SW480 (cell line): ENCODE data around the gene ZDHHC5.

Experiments
- DNase-seq: peaks from one replicate; pipeline ENCODE4 v3.0.0-alpha.2; 2016; ENCODE audit warnings: low spot score

The ZDHHC5 gene, protein sequence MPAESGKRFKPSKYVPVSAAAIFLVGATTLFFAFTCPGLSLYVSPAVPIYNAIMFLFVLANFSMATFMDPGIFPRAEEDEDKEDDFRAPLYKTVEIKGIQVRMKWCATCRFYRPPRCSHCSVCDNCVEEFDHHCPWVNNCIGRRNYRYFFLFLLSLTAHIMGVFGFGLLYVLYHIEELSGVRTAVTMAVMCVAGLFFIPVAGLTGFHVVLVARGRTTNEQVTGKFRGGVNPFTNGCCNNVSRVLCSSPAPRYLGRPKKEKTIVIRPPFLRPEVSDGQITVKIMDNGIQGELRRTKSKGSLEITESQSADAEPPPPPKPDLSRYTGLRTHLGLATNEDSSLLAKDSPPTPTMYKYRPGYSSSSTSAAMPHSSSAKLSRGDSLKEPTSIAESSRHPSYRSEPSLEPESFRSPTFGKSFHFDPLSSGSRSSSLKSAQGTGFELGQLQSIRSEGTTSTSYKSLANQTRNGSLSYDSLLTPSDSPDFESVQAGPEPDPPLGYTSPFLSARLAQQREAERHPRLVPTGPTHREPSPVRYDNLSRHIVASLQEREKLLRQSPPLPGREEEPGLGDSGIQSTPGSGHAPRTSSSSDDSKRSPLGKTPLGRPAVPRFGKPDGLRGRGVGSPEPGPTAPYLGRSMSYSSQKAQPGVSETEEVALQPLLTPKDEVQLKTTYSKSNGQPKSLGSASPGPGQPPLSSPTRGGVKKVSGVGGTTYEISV

DNA sequence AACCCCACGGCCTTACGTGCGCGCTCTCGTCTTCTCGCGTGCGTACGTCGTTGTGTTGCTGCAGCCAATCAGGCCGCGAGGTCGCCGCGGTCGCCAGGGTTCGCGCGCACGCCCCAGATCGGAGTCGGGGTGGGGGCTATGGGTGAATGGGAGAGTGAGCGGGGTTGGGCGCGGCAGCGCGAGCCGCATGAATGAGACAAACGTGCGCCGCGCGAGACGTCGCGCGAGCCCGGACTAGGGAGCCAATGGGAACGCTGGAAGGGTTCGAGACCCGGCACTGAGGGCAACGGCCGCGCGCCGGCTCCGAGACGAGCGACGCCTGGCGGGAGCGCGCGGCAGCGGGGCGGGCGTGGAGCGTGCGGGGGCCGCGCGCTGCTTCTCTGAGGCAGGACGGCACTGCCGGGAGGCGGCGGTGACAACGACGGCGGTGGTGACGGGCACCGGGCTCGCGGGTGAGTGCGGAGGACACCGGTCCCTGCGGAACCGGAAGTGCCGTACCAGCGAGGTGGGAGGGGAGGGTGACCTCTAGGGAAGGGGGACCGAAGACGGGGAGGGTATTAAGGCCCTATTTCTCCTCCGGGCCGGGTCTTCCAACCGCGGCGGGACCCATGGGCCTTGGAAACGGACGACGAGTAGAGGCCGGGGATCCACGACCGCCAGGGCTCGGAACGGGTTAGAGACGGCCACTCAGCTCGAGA, at the start of gene ZDHHC5:
TSS of gene ZDHHC5 (plus strand) at position 379 of the 698 bp plus-strand sequence. CDS start 4,977 bp downstream, outside the sequence.
- DNase-seq, result peak; percentile 99

DNA sequence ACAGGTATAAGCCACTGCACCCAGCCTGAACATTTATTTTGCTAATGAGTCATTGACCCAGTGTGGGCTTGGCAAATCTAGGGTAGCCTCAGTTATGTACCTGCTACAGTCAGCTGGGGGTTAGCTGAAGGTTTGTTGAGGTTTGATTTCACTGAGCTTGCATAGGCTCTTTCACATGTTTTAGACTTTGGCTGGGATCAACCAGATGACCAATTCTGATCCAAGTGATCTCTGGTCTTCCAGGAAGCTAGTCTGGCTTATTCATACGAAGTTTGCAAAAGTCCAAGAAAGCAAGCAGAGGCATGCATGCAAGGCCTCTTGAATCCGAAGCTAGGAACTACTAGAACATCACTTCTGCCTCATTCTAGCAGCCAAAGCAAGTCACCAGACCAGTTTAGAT, 49.5 kb upstream of the ZDHHC5 start:
- DNase-seq, result no peak

DNA sequence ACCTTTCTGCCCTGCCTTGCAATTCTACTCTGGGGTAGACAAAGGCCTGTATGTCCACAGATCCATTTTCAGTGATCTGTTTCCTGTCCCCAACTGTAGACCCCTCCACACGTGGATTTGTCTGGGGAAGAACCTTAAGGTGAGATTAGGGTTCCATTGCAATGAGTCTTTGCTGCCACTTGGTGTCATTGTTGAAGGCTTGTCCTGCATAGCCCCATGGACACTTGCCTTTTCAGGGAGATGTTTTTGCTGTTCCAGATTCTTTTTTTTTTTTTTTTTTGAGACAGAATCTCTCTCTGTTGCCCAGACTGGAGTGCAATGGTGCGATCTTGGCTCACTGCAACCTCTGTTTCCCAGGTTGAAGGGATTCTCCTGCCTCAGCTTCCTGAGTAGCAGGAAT, 48.6 kb upstream of the ZDHHC5 start:
- DNase-seq, result no peak

DNA sequence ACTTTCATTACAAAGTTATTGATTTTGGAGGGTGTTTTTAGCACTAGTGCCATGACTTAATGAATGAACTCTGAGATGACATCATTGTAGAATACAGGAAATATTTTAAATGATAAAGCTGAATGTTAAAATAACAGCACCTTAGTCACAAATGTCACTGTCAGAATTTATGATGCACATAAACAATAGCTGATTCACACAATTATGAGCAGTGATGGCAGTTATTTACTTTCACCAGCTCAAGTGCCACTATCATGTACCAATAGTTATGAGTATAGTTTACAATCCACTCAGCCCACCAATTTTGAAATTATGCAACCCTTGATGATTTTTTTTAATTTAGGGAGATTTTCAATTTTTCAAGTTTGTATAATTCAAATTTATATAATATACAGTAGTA, 47.4 kb upstream of the ZDHHC5 start:
- no peak for DNase-seq

DNA sequence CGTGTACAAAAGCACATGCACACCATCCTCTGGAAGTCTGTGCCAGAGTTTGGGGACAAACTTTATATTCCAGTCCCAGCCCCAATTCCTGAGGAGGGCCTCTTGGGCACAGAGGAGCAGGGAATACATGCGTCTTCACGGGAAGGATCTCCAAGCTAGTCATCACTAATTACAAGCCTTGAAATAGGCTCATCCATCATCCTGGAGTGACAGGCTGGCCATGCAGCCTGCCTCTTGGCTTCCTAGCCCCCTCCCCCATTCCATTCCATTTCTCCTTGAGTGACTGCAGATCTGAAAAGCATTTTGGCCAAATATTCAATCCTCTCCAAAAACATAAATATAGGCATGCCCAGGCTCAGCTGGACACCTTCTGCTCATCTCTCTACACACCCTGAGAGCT, 45.7 kb upstream of the ZDHHC5 start:
- DNase-seq, result no peak

DNA sequence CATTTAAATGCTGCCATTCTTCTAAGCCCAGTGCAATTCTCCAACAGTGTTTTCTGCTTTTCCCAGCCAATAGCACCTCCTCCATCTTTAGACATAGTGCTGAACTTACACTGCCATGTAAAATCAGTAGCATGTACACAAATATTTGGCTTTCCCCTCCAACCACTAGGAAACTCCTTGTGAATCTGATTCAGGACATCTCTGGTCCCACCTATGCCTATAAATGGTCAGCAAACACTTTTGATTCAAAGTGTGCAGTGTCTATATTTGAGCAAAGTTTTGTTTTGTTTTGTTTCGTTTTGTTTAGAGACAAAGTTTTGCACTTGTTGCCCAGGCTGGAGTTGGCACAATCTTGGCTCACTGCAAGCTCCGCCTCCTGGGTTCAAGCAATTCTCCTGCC, 43.0 kb upstream of the ZDHHC5 start:
- no peak for DNase-seq

DNA sequence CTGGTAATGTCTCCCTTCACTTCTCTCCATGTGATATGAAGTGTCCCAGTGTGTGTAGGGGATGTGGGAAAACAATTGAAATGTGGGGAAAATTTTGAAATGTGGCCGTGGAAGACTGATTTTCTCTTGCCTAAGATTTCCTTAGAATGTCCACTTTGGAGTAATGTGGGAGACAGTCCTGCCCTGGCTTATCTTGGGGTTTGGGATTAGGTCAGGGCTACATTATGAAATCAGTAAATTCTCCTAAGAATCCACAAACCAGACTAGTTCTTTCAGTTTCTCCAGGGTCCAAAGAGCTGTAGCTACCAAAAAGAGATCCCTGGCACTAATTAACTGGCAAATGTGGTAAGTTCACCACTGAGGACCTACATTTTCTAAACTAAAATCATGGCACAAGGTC, 41.0 kb upstream of the ZDHHC5 start:
- DNase-seq, result no peak

DNA sequence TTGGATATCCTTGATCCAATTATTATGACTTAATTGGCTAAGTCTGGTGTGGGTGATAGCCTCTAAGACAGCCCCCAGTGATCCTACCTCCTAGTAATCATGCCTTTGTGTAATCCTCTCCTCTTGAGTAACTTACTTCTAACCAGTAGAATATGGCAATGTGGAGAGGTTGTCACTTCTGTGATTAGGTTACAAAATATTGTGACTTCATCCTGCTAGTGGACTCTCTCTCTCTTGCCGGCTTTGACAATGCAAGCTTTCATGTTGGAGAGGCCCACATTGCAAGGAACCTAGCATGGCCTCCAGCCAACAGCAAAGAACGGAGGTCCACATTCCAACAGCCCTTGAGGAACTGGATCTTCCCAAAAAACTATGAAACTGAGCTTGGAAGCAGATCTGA, 37.7 kb upstream of the ZDHHC5 start:
- DNase-seq, result no peak

DNA sequence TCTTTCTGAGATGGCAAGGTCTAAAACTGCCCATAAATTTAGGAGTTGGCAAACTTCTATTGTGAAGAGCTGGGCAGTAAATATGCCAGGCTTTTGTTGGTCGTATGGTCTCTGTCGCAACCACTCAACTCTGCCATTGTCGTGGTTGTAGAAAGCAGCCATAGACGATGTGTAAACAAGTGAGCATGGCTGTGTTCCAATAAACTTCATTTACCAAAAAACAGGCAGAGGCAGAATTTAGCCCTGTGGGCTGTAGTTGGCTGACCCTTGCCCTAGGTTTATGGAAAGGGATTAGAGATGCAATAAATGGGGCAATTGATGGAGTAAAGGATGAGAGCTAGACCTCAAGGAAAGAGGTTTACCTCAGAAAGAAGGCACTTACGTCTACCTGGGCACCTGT, 35.8 kb upstream of the ZDHHC5 start:
- no peak for DNase-seq

DNA sequence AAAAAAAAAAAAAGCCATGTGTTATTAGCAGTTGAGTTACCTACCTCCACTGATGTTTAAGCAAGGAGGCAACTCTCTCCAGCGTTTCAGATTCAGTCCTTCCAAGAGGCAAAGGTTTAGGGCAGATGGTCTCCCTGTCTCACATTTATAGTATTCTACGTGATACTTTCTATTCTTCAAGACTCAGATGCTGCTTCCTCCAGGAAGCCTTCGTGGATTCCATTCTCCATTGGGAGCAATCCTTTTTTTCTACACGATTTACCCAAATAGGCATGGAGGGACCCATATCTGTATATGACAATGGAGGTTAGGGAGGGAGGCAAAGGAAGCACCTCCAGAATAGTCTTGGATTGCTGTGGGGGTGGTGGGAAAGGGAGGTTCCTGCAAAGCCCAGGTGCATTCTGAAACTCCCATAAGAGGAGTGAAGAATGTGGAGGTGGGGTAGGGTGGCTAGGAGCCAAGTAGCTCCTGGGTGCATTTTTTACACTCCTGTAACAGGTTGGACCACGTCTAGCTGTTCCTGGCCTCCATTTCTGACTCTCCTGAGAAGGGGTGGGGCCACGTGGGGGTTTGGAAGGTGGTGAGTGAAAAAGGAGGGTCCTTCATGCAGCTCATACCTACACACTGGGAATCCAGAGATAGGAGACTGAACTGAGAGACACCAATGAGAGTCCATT, 34.4 kb upstream of the ZDHHC5 start:
- DNase-seq, result no peak

DNA sequence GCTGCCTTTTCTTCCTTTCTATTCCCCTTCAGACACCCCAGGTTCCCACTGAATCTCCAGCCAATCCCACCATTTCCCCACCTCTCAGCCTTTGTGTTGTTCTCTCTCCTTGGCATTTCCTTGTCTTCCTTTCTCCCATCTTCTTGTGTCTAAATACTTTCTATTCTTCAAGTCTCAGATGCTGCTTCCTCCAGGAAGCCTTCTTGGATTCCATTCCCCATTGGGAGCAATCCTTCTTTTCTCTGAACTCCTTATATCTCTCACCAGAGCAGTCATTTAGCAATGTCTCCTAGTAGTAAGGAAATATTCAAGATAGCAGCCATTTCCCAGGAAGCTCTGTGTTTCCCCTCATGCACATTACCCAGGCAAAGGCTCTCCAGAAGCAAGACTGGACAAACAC, 33.6 kb upstream of the ZDHHC5 start:
- no peak for DNase-seq

DNA sequence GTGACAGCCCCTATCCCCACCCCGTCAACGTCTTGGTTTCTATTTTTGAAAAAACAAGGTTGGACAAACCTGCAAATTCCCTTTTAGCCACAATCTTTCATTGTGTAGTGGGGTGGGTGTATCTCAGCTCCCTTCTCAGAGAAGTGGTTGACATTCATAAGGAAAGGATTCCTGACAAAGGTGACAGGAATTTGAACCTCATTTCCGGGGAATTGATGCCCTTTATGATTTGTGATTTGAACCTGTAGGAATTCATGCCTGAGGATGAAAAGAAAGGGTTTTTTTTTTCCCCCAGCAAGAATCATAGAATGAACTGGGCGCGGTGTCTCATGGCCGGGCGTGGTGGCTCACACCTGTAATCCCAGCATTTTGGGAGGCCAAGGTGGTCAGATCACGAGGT, 32.7 kb upstream of the ZDHHC5 start:
- peak; percentile 17 for DNase-seq

DNA sequence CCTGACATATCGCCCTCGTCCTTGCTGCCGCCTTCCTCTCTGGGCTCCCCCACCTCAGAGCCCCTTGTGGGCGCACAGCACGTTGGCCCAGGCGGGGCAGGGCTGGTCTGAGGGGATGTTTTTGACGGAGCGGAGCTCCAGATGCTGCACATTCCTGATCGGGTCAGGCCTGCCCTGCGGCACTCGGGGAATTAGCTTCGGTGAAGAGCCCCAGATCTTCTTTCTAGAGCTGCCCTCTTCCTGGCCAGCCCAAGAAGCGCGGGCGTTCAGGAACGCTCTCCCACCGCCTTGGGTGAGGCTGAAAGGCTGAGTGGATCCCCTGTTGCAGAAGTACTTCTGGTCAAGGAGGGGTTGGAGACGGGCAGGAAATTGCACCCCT, 30.3 kb upstream of the ZDHHC5 start:
- DNase-seq, result no peak

DNA sequence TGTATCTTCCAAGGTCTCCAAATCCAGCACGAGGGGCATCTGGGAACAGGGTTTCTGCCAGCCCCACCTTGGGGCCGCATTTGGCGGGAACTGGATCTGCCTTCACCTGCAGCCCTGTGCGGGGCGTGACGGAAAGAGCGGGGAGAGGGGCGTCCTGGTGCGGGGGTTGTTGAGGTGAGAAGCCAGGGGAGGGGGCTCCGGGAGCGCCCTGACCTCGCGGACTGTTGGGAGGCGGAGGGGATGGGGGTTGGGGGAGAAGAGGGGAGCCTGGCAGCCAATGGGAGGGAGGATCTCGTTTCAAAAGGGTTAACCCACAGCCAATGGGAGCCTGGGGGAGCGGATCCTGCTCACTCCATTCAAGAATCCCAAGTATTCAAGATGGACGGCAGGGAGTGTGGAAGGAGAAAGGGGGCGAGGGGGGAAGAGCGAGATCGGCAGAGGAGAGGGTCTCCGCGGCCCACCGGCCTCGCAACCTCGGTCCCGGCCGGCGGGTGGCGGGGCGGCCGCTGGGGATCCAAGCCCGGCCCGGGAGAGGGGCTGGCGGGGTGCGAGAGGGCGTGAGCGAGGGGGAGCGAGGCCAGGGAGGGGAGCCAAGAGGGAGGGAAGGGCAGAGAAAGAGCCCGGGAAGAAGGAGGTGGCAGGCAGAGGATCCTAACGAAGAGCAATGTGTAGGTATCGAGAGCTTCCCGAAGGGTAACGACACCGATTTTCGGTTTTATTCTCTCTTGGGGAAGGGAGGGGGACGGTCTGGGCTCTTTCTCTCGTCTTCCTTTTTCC, 29.7 kb upstream of the ZDHHC5 start:
- no peak for DNase-seq

DNA sequence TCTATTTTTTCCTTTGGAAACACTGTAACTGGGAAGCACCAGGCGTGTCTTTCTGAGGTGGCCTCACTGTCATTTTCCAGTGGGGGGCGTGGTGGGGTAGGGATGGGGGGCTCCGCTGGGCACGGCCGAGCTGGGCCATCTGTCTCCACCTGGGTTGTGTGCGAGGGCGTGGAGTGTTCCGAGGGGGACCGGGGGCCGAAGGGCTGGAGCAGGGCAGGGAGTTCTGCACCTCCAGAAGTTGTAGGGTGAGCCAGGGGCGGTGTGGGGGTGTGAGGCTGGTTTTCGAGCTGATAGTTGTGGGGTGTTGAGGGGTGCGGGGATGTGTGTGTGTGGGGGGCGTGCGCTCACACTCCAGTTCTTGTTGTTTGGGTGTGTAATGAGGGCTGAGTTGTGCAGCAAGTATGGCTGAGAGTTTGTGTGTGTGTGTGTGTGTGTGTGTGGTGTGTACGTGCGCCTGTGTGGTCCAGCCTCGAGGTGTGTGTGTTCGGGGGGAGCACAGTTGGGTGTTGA, 29.0 kb upstream of the ZDHHC5 start:
- no peak for DNase-seq

DNA sequence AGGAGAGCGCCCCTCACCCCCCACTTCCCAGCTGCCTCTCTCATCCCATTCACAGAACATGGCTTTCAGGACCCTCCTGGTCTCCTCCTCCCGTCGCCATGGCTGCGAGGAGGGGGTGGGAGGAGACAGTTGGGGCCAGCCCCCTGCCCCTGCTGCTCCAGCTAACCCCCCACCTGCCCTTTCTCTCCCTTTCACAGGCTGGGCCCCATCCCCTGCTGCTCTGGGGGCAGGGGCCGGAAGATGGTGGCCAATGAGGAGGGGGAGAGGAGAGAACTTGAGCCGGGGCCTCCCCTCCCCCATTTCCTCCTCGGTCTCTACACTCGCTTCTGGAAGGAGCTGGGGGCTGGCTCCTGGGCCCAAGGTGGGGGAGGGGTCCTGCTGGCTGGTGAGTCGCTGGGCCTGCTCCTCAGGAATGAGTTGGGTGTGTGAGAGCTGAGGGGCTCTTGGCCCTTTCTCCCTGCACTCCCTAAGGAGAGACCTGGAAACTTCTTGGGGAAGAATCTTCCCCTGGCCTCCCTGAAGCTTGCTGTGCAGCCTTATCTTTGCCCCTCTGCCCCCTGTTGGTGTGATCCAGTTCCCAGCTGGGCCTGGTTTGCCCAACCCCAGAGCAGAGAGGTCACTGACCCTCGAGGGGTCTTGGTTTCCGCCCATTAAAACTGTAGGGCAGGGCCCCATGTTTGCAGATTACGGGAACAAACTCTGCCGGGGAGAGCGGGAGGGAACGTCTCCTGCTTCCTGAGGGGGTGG, 28.4 kb upstream of the ZDHHC5 start:
- DNase-seq, result no peak

DNA sequence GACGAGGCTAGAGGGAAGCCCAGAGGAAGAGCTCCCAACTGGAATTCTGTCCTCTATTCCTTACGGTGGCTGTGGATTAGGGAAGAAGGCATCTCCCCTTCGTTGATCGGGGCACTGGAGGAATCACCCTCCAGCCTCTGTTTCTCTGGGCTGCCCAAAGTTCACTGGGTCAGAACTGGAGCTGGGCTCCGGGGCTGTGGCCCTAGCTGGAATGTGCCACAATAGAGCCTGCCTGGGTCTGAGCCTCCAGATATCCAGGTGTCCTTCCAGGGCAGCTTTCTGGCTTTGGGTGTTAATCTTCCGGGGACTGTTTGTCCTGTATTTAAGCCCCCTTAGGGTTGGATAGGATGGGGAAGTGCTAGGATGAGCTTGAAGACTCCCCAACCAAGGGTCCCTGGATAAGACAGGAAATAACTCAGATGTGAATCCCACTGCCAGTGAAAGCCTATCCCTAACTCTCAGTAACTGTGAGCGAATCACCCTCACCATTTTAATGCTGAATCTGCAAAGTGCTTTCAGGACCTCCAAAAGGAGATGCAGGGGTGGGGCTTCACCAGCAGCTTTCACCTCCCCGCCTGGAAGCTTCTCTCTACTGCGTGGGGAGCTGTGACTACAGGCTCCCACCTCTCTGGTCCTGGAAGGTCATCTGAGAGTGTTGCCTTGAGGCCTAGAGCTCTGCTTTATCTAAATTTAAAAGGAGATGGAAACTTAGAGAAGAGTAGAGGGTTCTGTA, 27.7 kb upstream of the ZDHHC5 start:
- DNase-seq, result no peak

DNA sequence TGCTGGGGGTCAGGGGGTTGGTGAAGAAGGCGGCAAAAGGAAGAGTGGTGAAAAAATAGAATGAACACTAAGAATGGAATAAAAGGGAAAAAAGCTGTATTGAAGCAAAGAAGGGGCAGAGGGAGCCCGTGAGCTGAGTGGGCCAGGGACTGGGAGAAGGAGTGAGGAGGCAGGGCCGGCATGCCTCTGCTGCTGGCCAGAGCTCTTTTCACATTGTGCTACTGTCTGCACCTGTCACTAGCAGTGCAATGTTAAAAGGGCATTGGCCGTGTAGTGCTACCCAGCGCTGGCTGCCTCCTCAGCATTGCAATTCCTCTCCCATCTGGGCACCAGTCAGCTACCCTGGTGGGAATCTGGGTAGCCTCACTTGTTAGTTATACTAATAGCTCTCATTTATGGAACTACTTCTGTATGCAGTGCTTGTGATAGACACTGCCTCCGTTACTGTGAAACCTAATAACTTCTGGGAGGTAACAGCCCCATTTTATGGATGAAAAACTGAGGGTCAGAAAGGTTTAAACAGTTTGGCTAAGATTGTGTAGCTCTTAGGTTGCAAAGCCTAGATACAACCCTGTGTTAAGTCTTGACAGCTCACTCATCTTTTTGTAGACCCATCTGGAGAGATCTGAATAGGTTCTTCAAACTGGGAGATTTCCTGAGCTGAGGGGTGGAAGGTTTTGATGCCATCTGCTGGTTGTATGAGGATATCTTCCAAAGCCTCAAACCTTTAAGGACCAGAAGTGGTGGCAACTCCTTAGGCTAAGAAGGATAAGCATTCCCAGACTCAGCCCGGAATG, 26.7 kb upstream of the ZDHHC5 start:
- peak; percentile 69 for DNase-seq

DNA sequence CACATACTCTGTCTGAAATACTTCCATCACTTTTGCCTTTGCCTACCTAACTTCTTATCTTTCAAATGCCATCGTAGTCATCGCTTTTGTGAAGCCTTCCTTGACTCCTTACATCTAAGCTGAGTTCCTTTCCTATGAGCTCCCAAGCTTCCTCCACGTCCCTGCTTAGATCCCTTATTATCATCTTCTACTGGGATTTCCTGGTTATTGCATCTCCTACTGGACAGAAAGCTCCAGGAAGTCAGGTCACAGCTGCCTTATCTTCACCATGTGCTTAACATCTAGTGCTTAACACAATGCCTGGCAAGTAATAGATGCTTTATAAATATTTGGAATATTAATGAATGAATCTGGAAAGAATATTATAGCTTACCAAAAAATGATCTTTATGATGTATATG, 24.1 kb upstream of the ZDHHC5 start:
- DNase-seq, result no peak
